ENCODE results near the gene SLC16A14. TPM values are rescaled to one million over a fixed set of nuclear protein-coding genes. Genes with fewer than 3 reads are reported as not detected.

The SLC16A14 gene, protein sequence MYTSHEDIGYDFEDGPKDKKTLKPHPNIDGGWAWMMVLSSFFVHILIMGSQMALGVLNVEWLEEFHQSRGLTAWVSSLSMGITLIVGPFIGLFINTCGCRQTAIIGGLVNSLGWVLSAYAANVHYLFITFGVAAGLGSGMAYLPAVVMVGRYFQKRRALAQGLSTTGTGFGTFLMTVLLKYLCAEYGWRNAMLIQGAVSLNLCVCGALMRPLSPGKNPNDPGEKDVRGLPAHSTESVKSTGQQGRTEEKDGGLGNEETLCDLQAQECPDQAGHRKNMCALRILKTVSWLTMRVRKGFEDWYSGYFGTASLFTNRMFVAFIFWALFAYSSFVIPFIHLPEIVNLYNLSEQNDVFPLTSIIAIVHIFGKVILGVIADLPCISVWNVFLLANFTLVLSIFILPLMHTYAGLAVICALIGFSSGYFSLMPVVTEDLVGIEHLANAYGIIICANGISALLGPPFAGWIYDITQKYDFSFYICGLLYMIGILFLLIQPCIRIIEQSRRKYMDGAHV
- 0.32 and 0.46 TPM in 2 replicates for total RNA-seq

DNA sequence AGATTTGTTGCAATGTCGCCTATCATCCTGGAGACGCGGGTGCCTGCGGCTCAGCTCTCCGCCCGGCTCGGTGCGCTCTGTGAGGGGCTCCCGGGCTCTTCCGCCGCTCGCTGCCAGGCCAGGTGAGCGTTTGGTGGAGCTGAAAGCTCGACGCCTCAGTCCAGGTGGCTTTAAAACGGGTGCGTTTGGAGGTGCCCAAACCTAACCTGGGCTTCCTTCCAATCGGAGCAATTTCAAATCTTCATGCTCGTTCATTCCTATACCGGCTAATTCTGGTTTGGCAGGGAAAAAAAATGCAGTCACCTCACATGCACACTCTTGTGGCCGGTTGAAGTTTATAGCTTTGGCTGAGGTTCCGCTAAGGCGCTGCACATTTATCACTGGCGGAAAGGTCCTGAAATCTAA lies at the start of gene SLC16A14:
SLC16A14 (minus strand) TSS at position 274 of the 405 bp plus-strand sequence. CDS start 9,572 bp downstream, outside the sequence.

Other genes starting within 250 kb of the SLC16A14 start
- gene TRIP12, start 146.9 kb downstream of the SLC16A14 start, total RNA-seq: 189 and 205 TPM in 2 replicates
- 1.3 and 1.7 TPM in 2 replicates for gene FBXO36, start 146.4 kb downstream of the SLC16A14 start, total RNA-seq
- 2.6 and 9.3 TPM in 2 replicates for gene SP110, start 151.1 kb upstream of the SLC16A14 start, total RNA-seq
- gene SP140, start 156.8 kb upstream of the SLC16A14 start, total RNA-seq: not detected in 2 replicates

All from epithelial cell of umbilical artery (primary cell).